LNCAP (cell line): ENCODE measurements around the gene MGAM2.

Experiments
- CTCF ChIP-seq: fragments of 450-650 bp; IDR thresholded peaks from 2 replicates; pipeline ENCODE4 v1.5.1; 2017; ENCODE audit warnings: mild to moderate bottlenecking

MGAM2 gene

GRCh38 chr7:142180426-142180825, 68.9 kb downstream of the MGAM2 start:
- no peak for TF ChIP-seq CTCF

- no peak for TF ChIP-seq CTCF
These were observed 69.7 kb downstream of the MGAM2 start for GRCh38 chr7:142181211-142181610.

- no peak for TF ChIP-seq CTCF
These were observed 70.4 kb downstream of the MGAM2 start for GRCh38 chr7:142181966-142182365.

- TF ChIP-seq CTCF, result no peak
These were observed 73.6 kb downstream of the MGAM2 start for GRCh38 chr7:142185069-142185468.

- TF ChIP-seq CTCF, result no peak
These were observed 74.3 kb downstream of the MGAM2 start for GRCh38 chr7:142185801-142186200.

GRCh38 chr7:142188154-142188553, 76.6 kb downstream of the MGAM2 start:
- no peak for TF ChIP-seq CTCF

GRCh38 chr7:142188846-142189245, 77.3 kb downstream of the MGAM2 start:
- TF ChIP-seq CTCF, result peak; percentile 47

- TF ChIP-seq CTCF, result no peak
These were observed 82.7 kb downstream of the MGAM2 start for GRCh38 chr7:142194201-142194600.
